Stimulated activated CD8-positive, alpha-beta memory T cell treated with anti-CD3 and anti-CD28 coated beads, Interleukin-4, amount 100 ng/mL, for 4 hours (primary cell): ENCODE results near the gene JAK2.
"Not testable (repeated sequence)": the region's sequence is repeated elsewhere in the genome, so short reads cannot be mapped to it uniquely, and the experiment has no call there.

Source experiments
- DNase-seq, 2 donors: peaks; one replicate each; pipeline ENCODE4 v3.0.0-alpha.2; 2020; ENCODE audit warnings: low read depth in 2 of 2, low spot score in 1 of 2

The JAK2 gene

DNA sequence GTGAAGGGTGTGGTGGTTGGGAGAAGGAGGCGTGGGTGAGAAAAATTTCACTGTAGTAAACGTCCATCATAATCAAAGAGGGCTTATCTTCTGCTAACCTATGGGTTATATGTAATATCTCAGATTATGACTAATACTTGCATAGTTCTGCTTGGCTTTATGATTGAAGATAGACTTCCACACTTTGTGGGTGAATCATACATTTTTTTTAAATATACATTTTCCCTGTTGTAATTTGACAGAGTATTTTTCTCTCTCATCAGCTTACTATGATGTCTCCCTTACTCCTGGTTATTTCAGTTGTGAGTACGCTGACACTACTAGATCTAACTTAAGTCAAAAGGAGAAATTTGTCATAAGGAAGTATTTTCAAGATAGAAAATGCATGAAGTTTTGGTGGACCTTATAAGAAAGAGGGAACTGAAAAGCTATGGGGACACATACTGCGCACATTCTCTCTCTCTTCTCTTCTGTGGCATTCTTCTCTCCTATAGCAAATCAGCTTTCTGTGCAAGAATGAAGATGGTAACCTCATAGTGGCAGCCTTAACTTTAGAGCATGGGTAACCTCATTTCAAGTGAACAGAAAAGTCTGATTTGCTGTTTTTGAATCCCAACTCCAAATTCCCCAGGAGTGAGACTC lies 4.9 kb upstream of the JAK2 start:
- no peak for DNase-seq

DNA sequence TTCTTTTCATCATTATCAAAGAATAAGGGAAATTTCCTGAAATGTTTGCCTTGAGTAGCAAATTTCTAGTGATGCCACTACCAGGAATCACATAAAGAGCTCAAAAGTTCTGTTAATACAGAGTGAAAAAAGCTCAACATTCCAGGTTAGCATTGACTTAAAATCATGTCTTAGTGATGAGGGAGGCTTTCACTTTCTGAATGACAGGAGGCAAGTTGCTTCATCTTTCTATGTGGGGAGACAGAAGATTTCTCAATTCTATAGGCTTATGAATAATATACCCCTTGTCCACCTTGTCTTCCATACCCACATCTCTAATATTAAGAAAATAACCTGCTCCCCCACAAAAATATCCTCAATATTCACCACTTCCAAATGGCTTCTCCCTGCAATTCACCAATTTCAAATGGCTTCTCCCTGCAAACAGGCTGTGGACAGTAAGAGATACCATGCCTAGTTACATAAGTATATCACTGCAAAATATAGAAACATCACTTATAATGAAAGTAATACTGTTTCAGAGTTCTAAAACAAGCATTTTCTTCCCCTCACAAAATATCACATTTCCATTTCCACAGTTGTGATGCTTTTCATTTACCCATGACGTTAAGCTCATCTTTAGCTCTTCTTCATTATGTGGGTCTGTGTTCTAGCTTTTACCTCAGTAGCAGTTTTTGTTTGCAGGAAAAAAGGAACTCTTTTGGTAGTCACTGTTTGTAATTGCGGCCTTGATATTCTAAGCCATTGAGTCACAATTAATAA lies 2.2 kb upstream of the JAK2 start:
- DNase-seq: no peak

DNA sequence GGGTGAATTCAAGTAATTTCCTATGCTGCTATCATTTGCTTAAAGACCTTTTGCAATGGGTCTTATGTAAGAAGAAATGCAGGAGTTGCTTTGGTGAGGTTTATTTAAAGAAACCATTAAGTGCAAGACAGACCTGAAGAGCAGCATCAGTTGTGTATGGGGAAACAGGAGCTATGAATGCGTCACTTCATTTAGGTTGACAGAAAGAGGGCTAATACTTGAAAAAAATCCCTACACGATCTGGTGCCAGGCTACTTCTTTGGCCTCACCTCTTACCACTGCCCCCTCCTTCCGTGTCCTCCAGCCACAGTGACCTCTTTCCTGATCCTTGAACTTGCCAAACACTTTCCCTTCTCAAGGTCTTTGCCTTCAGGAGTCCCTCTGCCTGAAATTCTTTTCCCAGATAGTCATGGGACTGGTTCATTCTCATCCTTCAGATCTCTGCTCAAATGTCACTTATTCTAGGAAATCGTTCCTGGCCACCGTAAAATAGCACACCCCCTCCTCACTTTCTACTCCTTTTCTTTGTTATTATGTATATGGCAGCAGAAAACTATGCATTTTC lies 1.4 kb upstream of the JAK2 start:
- no peak for DNase-seq

DNA sequence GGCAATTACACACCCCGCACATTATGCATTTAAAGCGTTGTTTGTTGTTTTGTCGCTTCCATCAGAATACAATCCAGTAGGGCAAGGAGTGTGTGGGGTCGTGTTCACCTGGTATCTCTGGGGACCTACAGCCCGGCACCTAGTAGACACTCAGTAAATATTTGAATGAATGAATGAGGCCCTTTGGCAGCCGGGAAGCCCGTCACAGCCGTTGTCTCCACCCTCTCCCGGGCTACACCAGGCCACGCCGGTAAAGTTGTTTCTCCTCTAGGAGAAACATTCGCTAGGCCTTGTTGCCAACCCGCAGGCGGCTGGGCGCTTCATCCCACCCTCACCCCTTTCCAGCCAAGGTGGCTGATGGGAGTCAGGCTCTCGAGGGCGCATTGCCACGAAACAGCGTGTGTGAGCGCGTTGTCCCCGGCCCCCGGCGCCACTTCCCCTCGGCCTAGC lies 876 bp upstream of the JAK2 start:
- DNase-seq: no peak

DNA sequence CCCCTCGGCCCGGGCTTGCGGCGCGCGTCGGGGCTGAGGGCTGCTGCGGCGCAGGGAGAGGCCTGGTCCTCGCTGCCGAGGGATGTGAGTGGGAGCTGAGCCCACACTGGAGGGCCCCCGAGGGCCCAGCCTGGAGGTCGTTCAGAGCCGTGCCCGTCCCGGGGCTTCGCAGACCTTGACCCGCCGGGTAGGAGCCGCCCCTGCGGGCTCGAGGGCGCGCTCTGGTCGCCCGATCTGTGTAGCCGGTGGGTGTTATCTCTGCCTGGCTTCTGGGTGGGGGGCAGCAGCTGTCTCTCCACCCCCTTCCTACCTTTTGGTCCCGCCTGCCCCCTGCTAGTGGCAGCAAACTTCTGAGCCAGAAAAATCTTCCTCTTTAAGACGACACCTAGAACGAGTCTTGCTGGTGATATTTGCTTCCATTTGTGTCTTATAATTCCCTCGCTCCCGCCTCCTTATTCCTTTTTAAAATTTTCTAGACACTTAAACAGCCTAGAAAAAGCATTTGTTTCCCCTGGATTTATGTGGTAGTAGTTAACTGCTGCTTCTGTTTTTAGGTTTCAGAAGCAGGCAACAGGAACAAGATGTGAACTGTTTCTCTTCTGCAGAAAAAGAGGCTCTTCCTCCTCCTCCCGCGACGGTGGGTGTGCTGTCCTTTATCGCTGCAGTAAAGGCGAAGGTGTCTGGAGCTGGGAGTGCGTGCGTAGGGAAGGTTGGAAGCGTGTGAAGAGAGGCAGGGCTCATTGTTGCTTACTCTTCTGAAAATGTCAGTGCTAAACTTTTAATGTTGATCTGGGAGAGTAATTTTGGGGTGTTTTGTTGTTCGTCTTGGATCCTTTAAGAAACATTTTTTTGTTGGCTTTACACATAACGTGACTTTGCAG lies 554 bp downstream of the JAK2 start:
- DNase-seq: peak in 1 of 2 donors; percentile 14

DNA sequence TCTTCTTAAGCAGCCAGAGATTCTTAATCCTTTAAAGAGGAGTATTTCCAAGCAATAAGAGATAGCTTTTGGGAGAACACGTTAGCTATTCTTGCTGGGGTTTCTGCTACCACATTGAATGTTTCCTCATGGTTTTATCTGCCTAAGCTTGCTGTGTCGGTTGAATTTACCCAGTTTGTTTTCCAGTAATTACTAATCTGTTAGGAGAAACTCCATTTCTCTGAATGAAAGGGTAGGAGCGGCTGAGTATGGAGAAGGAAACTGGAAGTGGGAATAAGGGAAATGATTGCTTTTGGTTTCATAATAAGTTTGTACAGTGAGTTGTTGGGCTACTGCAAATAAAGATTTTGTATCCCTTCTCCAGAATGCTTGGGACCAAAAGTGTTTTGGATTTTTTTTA lies 1.2 kb downstream of the JAK2 start:
- DNase-seq: no peak

DNA sequence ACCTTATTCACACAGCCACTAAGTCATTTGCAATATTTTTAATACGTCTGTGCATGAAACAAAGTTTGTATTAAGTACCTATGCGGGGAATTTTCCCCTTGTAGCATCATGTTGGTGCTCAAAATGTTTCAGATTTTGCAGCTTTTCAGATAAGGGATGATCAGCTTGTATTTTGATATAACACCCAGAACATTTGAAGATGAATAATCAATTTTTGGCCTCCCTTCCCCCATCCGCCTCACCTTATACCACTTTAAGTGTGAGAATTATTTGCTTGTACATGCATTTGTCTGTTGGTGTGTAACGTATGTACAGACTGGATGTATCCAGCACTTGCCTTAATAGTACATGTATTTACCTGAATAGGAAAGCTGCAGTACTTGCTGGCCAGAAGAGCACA lies 1.7 kb downstream of the JAK2 start:
- DNase-seq: no peak

DNA sequence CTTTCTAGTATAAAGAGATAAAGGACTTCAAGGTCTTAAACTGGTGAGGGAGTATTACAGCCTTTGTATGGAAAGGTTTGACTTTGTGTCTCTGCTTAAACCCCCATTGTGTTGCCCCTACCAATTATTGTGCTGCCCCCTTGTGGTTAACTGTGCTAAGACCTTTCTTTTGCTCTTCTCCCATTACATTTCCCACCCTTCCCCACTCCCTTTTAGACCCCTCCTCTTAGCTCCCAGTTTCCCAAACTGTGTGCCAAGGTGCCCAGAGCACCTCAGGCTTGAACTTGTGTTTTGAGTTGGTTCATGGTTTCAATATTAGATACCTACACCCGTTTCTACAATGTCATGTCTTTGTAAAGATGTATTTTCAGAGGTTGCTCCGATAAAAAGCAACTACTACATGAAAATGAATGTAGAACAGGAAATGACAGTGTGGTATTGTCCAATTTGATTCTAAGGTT lies 2.9 kb downstream of the JAK2 start:
- DNase-seq: peak in 1 of 2 donors; percentile 30

DNA sequence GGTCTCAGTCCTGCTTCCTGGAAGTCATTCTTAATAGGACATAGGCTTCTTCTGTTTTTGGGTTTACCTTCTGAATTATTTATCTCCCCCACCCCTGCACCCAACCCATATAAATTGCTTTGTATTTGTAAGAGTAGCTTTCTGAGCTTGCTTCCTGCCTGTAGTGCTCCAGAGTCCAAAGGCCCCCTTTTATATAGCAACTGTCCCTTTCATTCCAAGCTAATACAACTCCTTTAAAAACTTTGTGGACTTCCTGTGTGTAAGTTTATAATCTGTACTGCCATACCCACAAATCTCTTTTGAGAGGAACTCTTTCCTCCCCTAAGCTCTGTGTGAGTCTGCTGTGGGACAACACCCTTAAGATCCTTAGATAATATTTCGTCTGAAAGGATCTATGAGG lies 7.8 kb downstream of the JAK2 start:
- no peak for DNase-seq

DNA sequence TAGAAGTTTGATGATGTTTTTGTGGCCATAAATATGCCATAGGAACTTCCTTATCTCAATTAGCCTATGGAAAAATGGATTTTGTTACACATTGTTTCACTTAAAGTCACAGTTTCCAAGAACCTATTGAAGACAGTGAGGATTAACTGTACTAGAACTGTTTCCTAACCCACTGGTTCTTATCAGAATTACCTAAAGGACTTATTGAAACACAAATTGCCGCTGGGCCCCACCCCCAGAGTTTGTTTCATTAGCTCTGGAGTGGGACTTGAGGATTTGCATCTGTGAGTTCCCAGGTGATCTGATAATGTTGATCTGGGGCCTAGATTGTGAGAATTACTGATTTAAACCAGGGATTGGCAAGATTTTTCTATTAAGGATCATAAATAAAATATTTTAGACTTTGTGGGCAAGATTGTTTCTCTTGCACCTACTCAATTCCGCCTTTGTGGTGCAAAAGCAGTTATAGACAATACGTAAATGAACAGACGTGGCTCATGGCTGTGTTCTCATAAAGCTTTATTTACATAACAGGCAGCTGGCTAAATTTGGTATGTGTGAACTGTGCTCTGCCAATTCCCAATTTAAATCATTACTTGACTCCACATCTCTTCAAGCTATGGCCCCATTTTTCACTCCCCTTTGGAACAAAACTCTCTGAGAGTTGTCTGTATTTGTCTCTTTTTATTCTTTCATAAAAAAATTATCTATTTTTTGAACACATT lies 9.3 kb downstream of the JAK2 start:
- DNase-seq: no peak

GRCh38 chr9:4997196-4997595 lies 12.1 kb downstream of the JAK2 start:
- no peak for DNase-seq

GRCh38 chr9:4997631-4998030 lies 12.6 kb downstream of the JAK2 start:
- DNase-seq: no peak

GRCh38 chr9:5002811-5003210 lies 17.7 kb downstream of the JAK2 start:
- no peak for DNase-seq

- no peak for DNase-seq
Measured at GRCh38 chr9:5004481-5004880, 19.4 kb downstream of the JAK2 start.

DNA sequence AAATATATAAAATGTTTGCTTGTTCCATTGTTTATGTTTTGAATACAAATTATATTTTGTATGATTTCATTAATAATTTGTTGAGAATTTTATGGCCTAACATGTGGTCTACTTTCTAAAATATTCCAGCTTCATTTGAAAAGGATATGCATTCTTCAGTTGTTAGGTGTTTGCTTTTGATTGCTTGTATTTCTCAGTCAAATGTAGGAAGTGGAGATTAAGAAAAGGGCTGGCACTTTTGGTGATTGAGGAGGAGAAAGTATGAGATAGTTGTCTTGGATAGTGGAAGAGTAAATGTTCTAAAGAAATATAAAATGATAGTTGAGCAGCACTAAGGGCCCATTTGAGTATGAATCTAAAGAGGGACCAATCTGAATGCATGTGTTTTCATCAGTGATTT lies 23.1 kb downstream of the JAK2 start:
- no peak for DNase-seq

DNA sequence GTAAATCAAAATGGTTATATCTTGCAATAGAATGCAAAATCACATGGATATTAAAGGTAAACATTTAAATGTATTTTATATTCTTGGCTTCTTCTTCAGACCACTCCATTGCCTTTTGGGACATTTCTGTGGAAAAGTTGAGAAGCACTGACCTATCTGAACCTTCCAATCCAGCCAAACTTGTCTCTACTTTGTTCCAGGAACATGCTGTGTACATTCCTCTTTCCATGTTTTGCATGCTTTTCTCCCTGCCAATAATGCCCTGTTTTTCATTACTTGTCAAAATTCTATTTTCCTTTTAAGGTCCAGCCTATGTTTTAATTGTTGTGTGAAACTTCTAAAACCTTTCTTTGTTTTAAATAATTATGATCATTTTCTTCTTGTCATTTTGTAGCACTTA lies 28.3 kb downstream of the JAK2 start:
- no peak for DNase-seq

GRCh38 chr9:5015934-5016333 lies 30.9 kb downstream of the JAK2 start:
- no peak for DNase-seq

DNA sequence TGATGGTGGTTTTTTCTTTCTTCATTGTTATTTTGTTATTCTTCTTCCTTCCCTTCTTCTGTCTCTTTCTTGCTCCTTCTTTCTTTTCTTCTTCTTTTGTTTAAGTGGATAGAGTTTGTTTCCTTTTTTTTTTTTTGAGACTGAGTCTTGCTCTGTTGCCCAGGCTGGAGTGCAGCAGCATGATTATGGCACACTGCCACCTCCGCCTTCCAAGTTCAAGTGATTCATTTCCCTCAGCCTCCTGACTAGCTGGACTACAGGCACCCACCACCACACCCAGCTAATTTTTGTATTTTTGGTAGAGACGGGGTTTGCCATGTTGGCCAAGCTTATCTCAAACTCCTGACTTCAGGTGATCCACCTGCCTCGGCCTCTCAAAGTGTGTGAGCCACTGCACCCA lies 40.3 kb downstream of the JAK2 start:
- DNase-seq: no peak

GRCh38 chr9:5031941-5032340 lies 46.9 kb downstream of the JAK2 start:
- not testable (repeated sequence) for DNase-seq

GRCh38 chr9:5040730-5041389 lies 55.8 kb downstream of the JAK2 start:
- no peak for DNase-seq
